Endothelial cell of umbilical vein (primary cell): ENCODE measurements around the gene MGAT4A. TPM values are rescaled to one million over a fixed set of nuclear protein-coding genes. Genes with fewer than 3 reads are reported as not detected.

Experiments used
- BruUV-seq: library from RNA; stranded (reverse); fragments of 400-500 nt; replicated peaks from 2 replicates; lab custom pipeline; 2021; lab: Mats Ljungman, UMichigan
- CTCF ChIA-PET: fragments of 300-600, 350-600 bp; sonication (Branson Sonifier 250); formaldehyde crosslinking; loops from one replicate; lab custom pipeline; 2021; ENCODE audit warnings: antibody characterized with exemption, inconsistent platforms; lab: Charles Lee
- POLR2A ChIA-PET: fragments of 300-600, 350-600 bp; sonication (Branson Sonifier 250); formaldehyde crosslinking; loops from one replicate; lab custom pipeline; 2021; ENCODE audit warnings: antibody characterized with exemption, inconsistent platforms; lab: Charles Lee
- DNase-seq: peaks from one replicate; pipeline ENCODE4 v3.0.0-alpha.2; 2011; ENCODE audit warnings: low read depth, low spot score
- FAIRE-seq: peaks from 2 replicates; lab custom pipeline; 2011; peaks lifted over from hg19 to GRCh38; lab: Jason Lieb, UNC
- H2AFZ ChIP-seq: 2 replicates; pipeline ENCODE4 v1.6.0; 2012; ENCODE audit warnings: low read depth, low read length, control low read depth, inconsistent platforms
- H3K27ac ChIP-seq: 2 replicates; pipeline ENCODE4 v1.5.1; 2011; ENCODE audit warnings: low read depth, mild to moderate bottlenecking, control low read depth, low read length, moderate library complexity; ENCODE audit not compliant: insufficient read depth
- H3K27me3 ChIP-seq, 2 experiments: 2 replicates each; pipeline versions ENCODE4 v1.6.0 to v1.6.1; 2011; ENCODE audit warnings: low read length in 2 of 2, mixed read lengths in 1 of 2; ENCODE audit not compliant: control insufficient read depth in 2 of 2, insufficient read depth in 2 of 2
- H3K36me3 ChIP-seq, 2 experiments: 2 replicates in 1 of 2; 3 replicates in 1 of 2; pipeline ENCODE4 v1.5.1; 2011; ENCODE audit warnings: low read length in 2 of 2, mild to moderate bottlenecking in 1 of 2, moderate library complexity in 1 of 2; ENCODE audit not compliant: control insufficient read depth in 2 of 2, insufficient read depth in 2 of 2; ENCODE audit errors: extremely low read depth in 1 of 2
- H3K4me1 ChIP-seq: 3 replicates; pipeline ENCODE4 v1.5.1; 2011; ENCODE audit warnings: mild to moderate bottlenecking, low read length; ENCODE audit not compliant: control insufficient read depth, insufficient read depth; ENCODE audit errors: extremely low read depth
- H3K4me2 ChIP-seq: 2 replicates; pipeline ENCODE4 v1.6.1; 2011; ENCODE audit warnings: low read length, control low read depth, mixed read lengths; ENCODE audit not compliant: insufficient read depth
- H3K4me3 ChIP-seq, 3 experiments: fragments of 200-600 bp in 1 of 3; sonication (generic), shearing (Covaris generic) in 1 of 3; replicated peaks in 1 of 3; 2 replicates each; pipeline ENCODE4 v1.5.1; 2011 to 2016; ENCODE audit warnings: control low read depth in 3 of 3, low read length in 3 of 3, mild to moderate bottlenecking in 2 of 3, inconsistent platforms in 1 of 3, low read depth in 1 of 3, moderate library complexity in 1 of 3; ENCODE audit not compliant: insufficient read depth in 1 of 3
- H3K79me2 ChIP-seq: 2 replicates; pipeline ENCODE4 v1.6.0; 2012; ENCODE audit warnings: low read length, inconsistent platforms; ENCODE audit not compliant: control insufficient read depth, insufficient read depth
- H3K9ac ChIP-seq: replicated peaks from 2 replicates; pipeline ENCODE3; 2011; ENCODE audit warnings: low read length, control low read depth; ENCODE audit not compliant: insufficient read depth; ENCODE audit errors: extremely low read depth
- H3K9me1 ChIP-seq: replicated peaks from 3 replicates; pipeline ENCODE4 v1.6.0; 2011; ENCODE audit warnings: mild to moderate bottlenecking, low read length; ENCODE audit not compliant: control insufficient read depth, insufficient read depth; ENCODE audit errors: extremely low read depth
- H3K9me3 ChIP-seq: replicated peaks from 2 replicates; pipeline ENCODE4 v1.5.1; 2012; ENCODE audit warnings: low read length, inconsistent platforms; ENCODE audit not compliant: control insufficient read depth, insufficient read depth
- H4K20me1 ChIP-seq: replicated peaks from 2 replicates; pipeline ENCODE3; 2011; ENCODE audit warnings: mild to moderate bottlenecking, low read length; ENCODE audit not compliant: control insufficient read depth, insufficient read depth; ENCODE audit errors: extremely low read depth
- EZH2 ChIP-seq: IDR thresholded peaks from 2 replicates; pipeline ENCODE4 v1.6.1; 2012; ENCODE audit warnings: borderline replicate concordance, low read depth, mild to moderate bottlenecking, moderate library complexity, low read length, inconsistent platforms; ENCODE audit not compliant: severe bottlenecking
- FOS ChIP-seq: IDR thresholded peaks from 2 replicates; pipeline ENCODE4 v1.6.1; 2011; ENCODE audit warnings: mild to moderate bottlenecking, low read length, moderate library complexity, borderline replicate concordance; ENCODE audit not compliant: insufficient read depth
- GATA2 ChIP-seq: IDR thresholded peaks from 2 replicates; pipeline ENCODE4 v1.7.0; 2011; ENCODE audit warnings: low read depth, mild to moderate bottlenecking, moderate library complexity, mixed read lengths, low read length; ENCODE audit not compliant: insufficient read length, insufficient read depth
- JUN ChIP-seq: IDR thresholded peaks from 2 replicates; pipeline ENCODE4 v1.6.1; 2011; ENCODE audit warnings: borderline replicate concordance, low read depth; ENCODE audit not compliant: insufficient read length, insufficient read depth
- MYC ChIP-seq: IDR thresholded peaks from one replicate; pipeline ENCODE4 v1.6.1; 2011; ENCODE audit warnings: mild to moderate bottlenecking, low read depth, low read length
- POLR2A ChIP-seq: IDR thresholded peaks from 2 replicates; pipeline ENCODE4 v1.6.1; 2012; ENCODE audit warnings: low read depth, mild to moderate bottlenecking, control low read depth, low read length
- POLR2AphosphoS5 ChIP-seq: IDR thresholded peaks from 2 replicates; pipeline ENCODE4 v1.6.1; 2012; ENCODE audit warnings: low read depth, mild to moderate bottlenecking, control low read depth, low read length, moderate library complexity; ENCODE audit not compliant: insufficient read depth
- dilution Hi-C: fragments of 300-500 bp; cut with MboI; formaldehyde crosslinking; loops from one replicate; pipeline ENCODE4 v1.15.0; 2019; ENCODE audit warnings: low sequenced_read_pairs; ENCODE audit not compliant: extremely low pct_ligation_motif_present
- intact Hi-C: fragments of 100-400 bp; cut with micrococcal nuclease; formaldehyde crosslinking; loops from one replicate; pipeline ENCODE4 v1.10.0; 2022
- polyA plus RNA-seq, 4 experiments: library from polyadenylated mRNA; depleted of rRNA in 3 of 4; stranded (reverse) in 3 of 4; unstranded in 1 of 4; fragments of >200 nt; gene quantifications; 2 replicates each; pipeline versions ENCODE4 v1.2.1 to v1.2.3, GENCODE V29; 2011 to 2012; ENCODE audit warnings: missing spikeins in 1 of 4
- total RNA-seq: library from RNA; stranded (reverse); gene quantifications from 2 replicates; pipeline ENCODE4 v1.2.3, GENCODE V29; 2021
- TF ChIP-seq, protein P1 (sequence below), 2 donors: IDR thresholded peaks; 1 replicate in 1 of 2; 2 replicates in 1 of 2; pipeline ENCODE4 v1.5.1; 2011; ENCODE audit warnings: low read length in 2 of 2, mild to moderate bottlenecking in 2 of 2, moderate library complexity in 2 of 2, control low read depth in 1 of 2, inconsistent platforms in 1 of 2, low read depth in 1 of 2; ENCODE audit not compliant: insufficient read depth in 1 of 2; ENCODE audit errors: extremely low read depth in 1 of 2
- TF ChIP-seq, protein P2 (sequence below): IDR thresholded peaks from 2 replicates; pipeline ENCODE4 v1.6.1; 2011; ENCODE audit not compliant: insufficient read depth, insufficient read length

The MGAT4A gene
- total and polyA plus RNA-seq, 2 donors (not counting 3 experiments of a cell fraction or from before 2014, with no cell fraction given), result 9.2 to 42.2 TPM

- H3K9ac ChIP-seq, result no peak overlapping the region
- no peaks in the 10 kb centered on the region for H3K9me1 ChIP-seq
- H4K20me1 ChIP-seq, result no peaks in the 10 kb centered on the region
- peaks cover 5% of the 10 kb centered on the region for H3K4me1 ChIP-seq
- H3K79me2 ChIP-seq, result peaks cover 14% of the 10 kb centered on the region
- DNase-seq (no peak), FAIRE-seq (no peak)
- H3K27me3 ChIP-seq, result no peaks in the 10 kb centered on the region
- no peak overlapping the region for H3K4me3 ChIP-seq
- H3K9me3 ChIP-seq, result no peaks in the 10 kb centered on the region
- no peak overlapping the region for H2AFZ ChIP-seq
- POLR2A ChIA-PET, result no interaction called here
- H3K36me3 ChIP-seq, result peaks cover 2 to 3% of the 10 kb centered on the region in 2 experiments
- H3K27ac ChIP-seq, result no peak overlapping the region
- CTCF ChIA-PET, result no interaction called here
- no peak overlapping the region for H3K4me2 ChIP-seq
- intact Hi-C loops (no loop called here), dilution Hi-C loops (no loop called here)
- no TSS peak for BruUV-seq
- TF ChIP-seq, protein P1, sequence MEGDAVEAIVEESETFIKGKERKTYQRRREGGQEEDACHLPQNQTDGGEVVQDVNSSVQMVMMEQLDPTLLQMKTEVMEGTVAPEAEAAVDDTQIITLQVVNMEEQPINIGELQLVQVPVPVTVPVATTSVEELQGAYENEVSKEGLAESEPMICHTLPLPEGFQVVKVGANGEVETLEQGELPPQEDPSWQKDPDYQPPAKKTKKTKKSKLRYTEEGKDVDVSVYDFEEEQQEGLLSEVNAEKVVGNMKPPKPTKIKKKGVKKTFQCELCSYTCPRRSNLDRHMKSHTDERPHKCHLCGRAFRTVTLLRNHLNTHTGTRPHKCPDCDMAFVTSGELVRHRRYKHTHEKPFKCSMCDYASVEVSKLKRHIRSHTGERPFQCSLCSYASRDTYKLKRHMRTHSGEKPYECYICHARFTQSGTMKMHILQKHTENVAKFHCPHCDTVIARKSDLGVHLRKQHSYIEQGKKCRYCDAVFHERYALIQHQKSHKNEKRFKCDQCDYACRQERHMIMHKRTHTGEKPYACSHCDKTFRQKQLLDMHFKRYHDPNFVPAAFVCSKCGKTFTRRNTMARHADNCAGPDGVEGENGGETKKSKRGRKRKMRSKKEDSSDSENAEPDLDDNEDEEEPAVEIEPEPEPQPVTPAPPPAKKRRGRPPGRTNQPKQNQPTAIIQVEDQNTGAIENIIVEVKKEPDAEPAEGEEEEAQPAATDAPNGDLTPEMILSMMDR (IDR thresholded peaks at IDR 0.05; ENCODE audit: extremely low read depth in 1 of 2, insufficient read depth in 1 of 2, low read depth in 1 of 2, low read length in 2 of 2), result no peak
- TF ChIP-seq MYC, result no peak
- TF ChIP-seq, protein P2, sequence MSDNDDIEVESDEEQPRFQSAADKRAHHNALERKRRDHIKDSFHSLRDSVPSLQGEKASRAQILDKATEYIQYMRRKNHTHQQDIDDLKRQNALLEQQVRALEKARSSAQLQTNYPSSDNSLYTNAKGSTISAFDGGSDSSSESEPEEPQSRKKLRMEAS, result no peak
- no peak for TF ChIP-seq POLR2A
- no peak for TF ChIP-seq FOS
- TF ChIP-seq EZH2, result no peak
- no peak for TF ChIP-seq GATA2
- no peak for TF ChIP-seq POLR2AphosphoS5
- no peak for TF ChIP-seq JUN
Measured at GRCh38 chr2:98665677-98666076, 65.3 kb downstream of the MGAT4A start.
